Endothelial cell of umbilical vein (primary cell): Measurements from ENCODE around the gene CHKB. TPM values are rescaled to one million over a fixed set of nuclear protein-coding genes. Genes with fewer than 3 reads are reported as not detected.

ENCODE experiments used
- BruUV-seq: library from RNA; stranded (reverse); fragments of 400-500 nt; replicated peaks from 2 replicates; lab custom pipeline; 2021; lab: Mats Ljungman, UMichigan
- CTCF ChIA-PET: fragments of 300-600, 350-600 bp; sonication (Branson Sonifier 250); formaldehyde crosslinking; loops from one replicate; lab custom pipeline; 2021; ENCODE audit warnings: antibody characterized with exemption, inconsistent platforms; lab: Charles Lee
- POLR2A ChIA-PET: fragments of 300-600, 350-600 bp; sonication (Branson Sonifier 250); formaldehyde crosslinking; loops from one replicate; lab custom pipeline; 2021; ENCODE audit warnings: antibody characterized with exemption, inconsistent platforms; lab: Charles Lee
- DNase-seq: peaks from one replicate; pipeline ENCODE4 v3.0.0-alpha.2; 2011; ENCODE audit warnings: low read depth, low spot score
- FAIRE-seq: peaks from 2 replicates; lab custom pipeline; 2011; peaks lifted over from hg19 to GRCh38; lab: Jason Lieb, UNC
- H2AFZ ChIP-seq: 2 replicates; pipeline ENCODE4 v1.6.0; 2012; ENCODE audit warnings: low read depth, low read length, control low read depth, inconsistent platforms
- H3K27ac ChIP-seq: 2 replicates; pipeline ENCODE4 v1.5.1; 2011; ENCODE audit warnings: low read depth, mild to moderate bottlenecking, control low read depth, low read length, moderate library complexity; ENCODE audit not compliant: insufficient read depth
- H3K27me3 ChIP-seq, 2 experiments: 2 replicates each; pipeline versions ENCODE4 v1.6.0 to v1.6.1; 2011; ENCODE audit warnings: low read length in 2 of 2, mixed read lengths in 1 of 2; ENCODE audit not compliant: control insufficient read depth in 2 of 2, insufficient read depth in 2 of 2
- H3K36me3 ChIP-seq, 2 experiments: 2 replicates in 1 of 2; 3 replicates in 1 of 2; pipeline ENCODE4 v1.5.1; 2011; ENCODE audit warnings: low read length in 2 of 2, mild to moderate bottlenecking in 1 of 2, moderate library complexity in 1 of 2; ENCODE audit not compliant: control insufficient read depth in 2 of 2, insufficient read depth in 2 of 2; ENCODE audit errors: extremely low read depth in 1 of 2
- H3K4me1 ChIP-seq: 3 replicates; pipeline ENCODE4 v1.5.1; 2011; ENCODE audit warnings: mild to moderate bottlenecking, low read length; ENCODE audit not compliant: control insufficient read depth, insufficient read depth; ENCODE audit errors: extremely low read depth
- H3K4me2 ChIP-seq: 2 replicates; pipeline ENCODE4 v1.6.1; 2011; ENCODE audit warnings: low read length, control low read depth, mixed read lengths; ENCODE audit not compliant: insufficient read depth
- H3K4me3 ChIP-seq, 3 experiments: fragments of 200-600 bp in 1 of 3; sonication (generic), shearing (Covaris generic) in 1 of 3; replicated peaks in 1 of 3; 2 replicates each; pipeline ENCODE4 v1.5.1; 2011 to 2016; ENCODE audit warnings: control low read depth in 3 of 3, low read length in 3 of 3, mild to moderate bottlenecking in 2 of 3, inconsistent platforms in 1 of 3, low read depth in 1 of 3, moderate library complexity in 1 of 3; ENCODE audit not compliant: insufficient read depth in 1 of 3
- H3K79me2 ChIP-seq: 2 replicates; pipeline ENCODE4 v1.6.0; 2012; ENCODE audit warnings: low read length, inconsistent platforms; ENCODE audit not compliant: control insufficient read depth, insufficient read depth
- H3K9ac ChIP-seq: replicated peaks from 2 replicates; pipeline ENCODE3; 2011; ENCODE audit warnings: low read length, control low read depth; ENCODE audit not compliant: insufficient read depth; ENCODE audit errors: extremely low read depth
- H3K9me1 ChIP-seq: replicated peaks from 3 replicates; pipeline ENCODE4 v1.6.0; 2011; ENCODE audit warnings: mild to moderate bottlenecking, low read length; ENCODE audit not compliant: control insufficient read depth, insufficient read depth; ENCODE audit errors: extremely low read depth
- H3K9me3 ChIP-seq: replicated peaks from 2 replicates; pipeline ENCODE4 v1.5.1; 2012; ENCODE audit warnings: low read length, inconsistent platforms; ENCODE audit not compliant: control insufficient read depth, insufficient read depth
- H4K20me1 ChIP-seq: replicated peaks from 2 replicates; pipeline ENCODE3; 2011; ENCODE audit warnings: mild to moderate bottlenecking, low read length; ENCODE audit not compliant: control insufficient read depth, insufficient read depth; ENCODE audit errors: extremely low read depth
- CTCF ChIP-seq, 2 donors: IDR thresholded peaks; 1 replicate in 1 of 2; 2 replicates in 1 of 2; pipeline ENCODE4 v1.5.1; 2011; ENCODE audit warnings: low read length in 2 of 2, mild to moderate bottlenecking in 2 of 2, moderate library complexity in 2 of 2, control low read depth in 1 of 2, inconsistent platforms in 1 of 2, low read depth in 1 of 2; ENCODE audit not compliant: insufficient read depth in 1 of 2; ENCODE audit errors: extremely low read depth in 1 of 2
- JUN ChIP-seq: IDR thresholded peaks from 2 replicates; pipeline ENCODE4 v1.6.1; 2011; ENCODE audit warnings: borderline replicate concordance, low read depth; ENCODE audit not compliant: insufficient read length, insufficient read depth
- MAX ChIP-seq: IDR thresholded peaks from 2 replicates; pipeline ENCODE4 v1.6.1; 2011; ENCODE audit not compliant: insufficient read depth, insufficient read length
- MYC ChIP-seq: IDR thresholded peaks from one replicate; pipeline ENCODE4 v1.6.1; 2011; ENCODE audit warnings: mild to moderate bottlenecking, low read depth, low read length
- POLR2AphosphoS5 ChIP-seq: IDR thresholded peaks from 2 replicates; pipeline ENCODE4 v1.6.1; 2012; ENCODE audit warnings: low read depth, mild to moderate bottlenecking, control low read depth, low read length, moderate library complexity; ENCODE audit not compliant: insufficient read depth
- dilution Hi-C: fragments of 300-500 bp; cut with MboI; formaldehyde crosslinking; loops from one replicate; pipeline ENCODE4 v1.15.0; 2019; ENCODE audit warnings: low sequenced_read_pairs; ENCODE audit not compliant: extremely low pct_ligation_motif_present
- intact Hi-C: fragments of 100-400 bp; cut with micrococcal nuclease; formaldehyde crosslinking; loops from one replicate; pipeline ENCODE4 v1.10.0; 2022
- polyA plus RNA-seq, 4 experiments: library from polyadenylated mRNA; depleted of rRNA in 3 of 4; stranded (reverse) in 3 of 4; unstranded in 1 of 4; fragments of >200 nt; gene quantifications; 2 replicates each; pipeline versions ENCODE4 v1.2.1 to v1.2.3, GENCODE V29; 2011 to 2012; ENCODE audit warnings: missing spikeins in 1 of 4
- total RNA-seq: library from RNA; stranded (reverse); gene quantifications from 2 replicates; pipeline ENCODE4 v1.2.3, GENCODE V29; 2021

Gene CHKB
- total and polyA plus RNA-seq, 2 donors (not counting 3 experiments of a cell fraction or from before 2014, with no cell fraction given): 62.4 to 70.6 TPM

- H3K36me3 ChIP-seq: no peaks in the 10 kb centered on the region
- dilution Hi-C loops: no loop called here
- H3K27me3 ChIP-seq: peaks cover 3 to 13% of the 10 kb centered on the region in 2 experiments
- BruUV-seq: no TSS peak
- no peaks in the 10 kb centered on the region for H3K9me1 ChIP-seq
- no peak overlapping the region for H3K4me3 ChIP-seq
- peak overlapping the region; percentile 24 for H2AFZ ChIP-seq
- intact Hi-C loops: no loop called here
- no peak overlapping the region for H3K27ac ChIP-seq
- DNase-seq: no peak
- H3K9ac ChIP-seq: no peak overlapping the region
- TF ChIP-seq MAX (no peak), CTCF (IDR thresholded peaks at IDR 0.05; ENCODE audit: extremely low read depth in 1 of 2, insufficient read depth in 1 of 2, low read depth in 1 of 2, low read length in 2 of 2) (no peak), POLR2AphosphoS5 (no peak), JUN (no peak), MYC (no peak)
- no peaks in the 10 kb centered on the region for H4K20me1 ChIP-seq
- ChIA-PET POLR2A (no interaction called here), CTCF (interaction anchor here (1.5 kb wide), 1 partner anchor 33 kb away, joined by 3 read pairs; the partner anchor contains the start of gene SYCE3)
- H3K9me3 ChIP-seq: no peaks in the 10 kb centered on the region
- peaks cover 26% of the 10 kb centered on the region for H3K4me1 ChIP-seq
- no peak for FAIRE-seq
- no peak overlapping the region for H3K4me2 ChIP-seq
- H3K79me2 ChIP-seq: peaks cover 3% of the 10 kb centered on the region
These were observed 53.2 kb downstream of the CHKB start for GRCh38 chr22:50529416-50529896.

Other genes with a start within 250 kb of the CHKB start
- gene PPP6R2, start 239.5 kb downstream of the CHKB start, total RNA-seq: 46.4 and 54.6 TPM in 2 replicates
- 38.6 and 41.2 TPM in 2 replicates for gene PPP6R2, start 239.5 kb downstream of the CHKB start, polyA plus RNA-seq
- 67.2 and 68.6 TPM in 2 replicates for gene SBF1, start 107.8 kb downstream of the CHKB start, total RNA-seq
- gene SBF1, start 107.8 kb downstream of the CHKB start, polyA plus RNA-seq: 36.3 and 40.0 TPM in 2 replicates
- gene ADM2, start 101.3 kb downstream of the CHKB start, total RNA-seq: 0.69 and 1.5 TPM in 2 replicates
- gene ADM2, start 101.3 kb downstream of the CHKB start, polyA plus RNA-seq: 0.28 and 0.43 TPM in 2 replicates
- gene MIOX, start 96.0 kb downstream of the CHKB start, total RNA-seq: not detected in 2 replicates
- gene MIOX, start 96.0 kb downstream of the CHKB start, polyA plus RNA-seq: not detected in 2 replicates
- 89.7 and 94.8 TPM in 2 replicates for gene LMF2, start 75.1 kb downstream of the CHKB start, total RNA-seq
- gene LMF2, start 75.1 kb downstream of the CHKB start, polyA plus RNA-seq: 112 and 190 TPM in 2 replicates
- 42.4 and 43.1 TPM in 2 replicates for gene NCAPH2, start 74.6 kb downstream of the CHKB start, total RNA-seq
- gene NCAPH2, start 74.6 kb downstream of the CHKB start, polyA plus RNA-seq: 34.8 and 43.2 TPM in 2 replicates
- gene SCO2, start 57.3 kb downstream of the CHKB start, total RNA-seq: 3.2 and 3.7 TPM in 2 replicates
- 3.1 and 3.5 TPM in 2 replicates for gene SCO2, start 57.3 kb downstream of the CHKB start, polyA plus RNA-seq
- 2.1 and 2.4 TPM in 2 replicates for gene TYMP, start 52.8 kb downstream of the CHKB start, total RNA-seq
- 2.0 and 2.9 TPM in 2 replicates for gene TYMP, start 52.8 kb downstream of the CHKB start, polyA plus RNA-seq
- gene KLHDC7B, start 37.0 kb downstream of the CHKB start, total RNA-seq: not detected in 2 replicates
- not detected in 2 replicates for gene KLHDC7B, start 37.0 kb downstream of the CHKB start, polyA plus RNA-seq
- not detected in 2 replicates for gene SYCE3, start 19.9 kb downstream of the CHKB start, total RNA-seq
- gene SYCE3, start 19.9 kb downstream of the CHKB start, polyA plus RNA-seq: not detected in 2 replicates
- 3.6 and 7.1 TPM in 2 replicates for gene CPT1B, start 4.4 kb downstream of the CHKB start, total RNA-seq
- gene CPT1B, start 4.4 kb downstream of the CHKB start, polyA plus RNA-seq: 7.0 and 7.1 TPM in 2 replicates
- 0.31 and 0.37 TPM in 2 replicates for gene MAPK8IP2, start 17.9 kb upstream of the CHKB start, total RNA-seq
- gene MAPK8IP2, start 17.9 kb upstream of the CHKB start, polyA plus RNA-seq: 0.18 and 0.21 TPM in 2 replicates
- 19.3 and 22.3 TPM in 2 replicates for gene ARSA, start 45.3 kb upstream of the CHKB start, total RNA-seq
- gene ARSA, start 45.3 kb upstream of the CHKB start, polyA plus RNA-seq: 33.6 and 47.7 TPM in 2 replicates
- gene SHANK3, start 90.0 kb upstream of the CHKB start, total RNA-seq: 137 and 158 TPM in 2 replicates
- gene SHANK3, start 90.0 kb upstream of the CHKB start, polyA plus RNA-seq: 26.1 and 29.7 TPM in 2 replicates
- 4.1 and 4.9 TPM in 2 replicates for gene ACR, start 155.4 kb upstream of the CHKB start, total RNA-seq
- 0.43 and 0.91 TPM in 2 replicates for gene ACR, start 155.4 kb upstream of the CHKB start, polyA plus RNA-seq
- 24.3 and 26.7 TPM in 2 replicates for gene RABL2B, start 200.8 kb upstream of the CHKB start, total RNA-seq
- 39.8 and 41.8 TPM in 2 replicates for gene RABL2B, start 200.8 kb upstream of the CHKB start, polyA plus RNA-seq